Left ventricle myocardium inferior (tissue), 1 donor: ENCODE results near the gene HNF1A. TPM values are rescaled to one million over a fixed set of nuclear protein-coding genes. Genes with fewer than 3 reads are reported as not detected.
"Not testable (repeated sequence)": the region's sequence is repeated elsewhere in the genome, so short reads cannot be mapped to it uniquely, and the experiment has no call there.

Experiments
- DNase-seq: peaks from one replicate; pipeline ENCODE4 v3.0.0-alpha.2; 2020
- H3K27ac ChIP-seq: fragments of 200-600 bp; replicated peaks from 2 replicates; pipeline ENCODE4 v1.8.0; 2021
- H3K27me3 ChIP-seq: fragments of 200-600 bp; 2 replicates; pipeline ENCODE4 v1.8.0; 2021; ENCODE audit warnings: low read depth
- H3K36me3 ChIP-seq: fragments of 200-600 bp; 2 replicates; pipeline ENCODE4 v1.8.0; 2021
- H3K4me1 ChIP-seq: fragments of 200-600 bp; 2 replicates; pipeline ENCODE4 v1.8.0; 2021
- H3K4me3 ChIP-seq: fragments of 200-600 bp; 2 replicates; pipeline ENCODE4 v1.8.0; 2021; ENCODE audit warnings: mild to moderate bottlenecking, moderate library complexity
- H3K9me3 ChIP-seq: fragments of 200-600 bp; replicated peaks from 2 replicates; pipeline ENCODE4 v1.8.0; 2021
- CTCF ChIP-seq: fragments of 200-600 bp; IDR thresholded peaks from 2 replicates; pipeline ENCODE4 v1.8.0; 2021; ENCODE audit warnings: antibody characterized with exemption, mild to moderate bottlenecking, borderline replicate concordance
- intact Hi-C: fragments of 100-400 bp; cut with micrococcal nuclease; formaldehyde crosslinking; loops from one replicate; pipeline ENCODE4 v1.11.0; 2022
- total RNA-seq: library from RNA; stranded (reverse); fragmentation: NEBNext Ultra II Directional; extraction: Animal tissue kit (Norgen Biotek cat#: 25700); gene quantifications from one replicate; pipeline ENCODE4 v1.2.1, GENCODE V29; 2021
- donor health status: DM: no; HTN: yes; CAD: no; lungs with severe emphysema.

The HNF1A gene
- total RNA-seq, 1 donor from 2014 or later = not detected

- H3K27me3 ChIP-seq = peaks cover 22% of the 10 kb centered on the region
- no peak overlapping the region for H3K27ac ChIP-seq
- no peaks in the 10 kb centered on the region for H3K4me1 ChIP-seq
- TF ChIP-seq CTCF = no peak
- no peak for DNase-seq
- H3K36me3 ChIP-seq = no peaks in the 10 kb centered on the region
- no peak overlapping the region for H3K4me3 ChIP-seq
- intact Hi-C loops = no loop called here
- H3K9me3 ChIP-seq = no peaks in the 10 kb centered on the region
Measured at GRCh38 chr12:120941412-120941811, 36.9 kb upstream of the HNF1A start.

GRCh38 chr12:120941846-120942405 lies 36.4 kb upstream of the HNF1A start:
- no peak for TF ChIP-seq CTCF
- intact Hi-C loops = no loop called here
- peaks cover 17% of the 10 kb centered on the region for H3K27me3 ChIP-seq
- H3K27ac ChIP-seq = no peak overlapping the region
- no peaks in the 10 kb centered on the region for H3K4me1 ChIP-seq
- no peak overlapping the region for H3K4me3 ChIP-seq
- H3K36me3 ChIP-seq = no peaks in the 10 kb centered on the region
- H3K9me3 ChIP-seq = no peaks in the 10 kb centered on the region
- DNase-seq = no peak

DNA sequence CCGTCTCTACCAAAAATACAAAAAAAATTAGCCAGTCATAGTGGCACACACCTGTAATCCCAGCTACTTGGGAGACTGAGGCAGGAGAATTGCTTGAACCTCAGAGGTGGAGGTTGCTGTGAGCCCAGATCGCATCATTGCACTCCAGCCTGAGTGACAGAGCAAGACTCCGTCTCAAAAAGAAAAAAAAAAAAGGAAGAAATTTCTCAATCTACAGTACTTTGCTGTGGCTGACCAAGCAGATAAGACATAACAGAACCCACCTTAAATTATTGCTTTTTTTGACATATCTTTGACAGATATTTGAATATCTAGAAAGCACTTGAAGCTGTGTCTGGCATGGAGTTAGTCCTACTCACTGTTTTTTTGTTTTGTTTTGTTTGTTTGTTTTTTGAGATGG lies 34.9 kb upstream of the HNF1A start:
- no peak for DNase-seq
- Histone ChIP-seq H3K9me3 (no peaks in the 10 kb centered on the region), H3K36me3 (no peaks in the 10 kb centered on the region), H3K4me1 (no peaks in the 10 kb centered on the region), H3K27me3 (peaks cover 3% of the 10 kb centered on the region), H3K4me3 (no peak overlapping the region), H3K27ac (no peak overlapping the region)
- TF ChIP-seq CTCF = no peak
- intact Hi-C loops = no loop called here

DNA sequence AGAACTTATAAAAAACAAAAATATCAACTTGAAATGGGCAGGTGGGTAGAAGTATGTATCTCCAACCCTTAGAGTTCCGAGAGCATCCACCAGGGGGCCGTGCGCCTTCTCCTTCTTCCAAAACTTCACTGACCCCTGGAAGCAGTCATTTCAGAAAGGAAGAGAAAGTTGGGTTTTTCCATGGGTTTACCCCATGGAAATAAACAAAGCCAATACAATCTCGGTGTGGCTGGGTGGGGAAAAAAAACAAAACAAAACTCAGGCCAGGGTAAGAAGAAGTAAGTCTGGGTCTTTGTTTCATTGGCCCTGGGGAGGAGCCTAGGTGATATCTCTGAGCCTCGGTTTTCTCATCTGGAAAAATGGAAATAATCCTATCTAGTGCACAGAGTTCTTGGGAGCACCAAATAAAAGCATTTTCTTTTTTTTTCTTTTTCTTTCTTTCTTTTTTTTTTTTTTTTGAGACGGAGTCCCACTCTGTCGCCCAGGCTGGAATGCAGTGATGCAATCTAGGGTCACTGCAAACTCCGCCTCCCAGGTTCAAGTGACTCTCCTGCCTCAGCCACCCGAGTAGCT lies 33.6 kb upstream of the HNF1A start:
- DNase-seq = peak; percentile 25
- Histone ChIP-seq H3K9me3 (no peaks in the 10 kb centered on the region), H3K4me1 (no peaks in the 10 kb centered on the region), H3K27ac (no peak overlapping the region), H3K36me3 (no peaks in the 10 kb centered on the region), H3K27me3 (no peaks in the 10 kb centered on the region), H3K4me3 (no peak overlapping the region)
- intact Hi-C loops = no loop called here
- TF ChIP-seq CTCF = peak; percentile 74

DNA sequence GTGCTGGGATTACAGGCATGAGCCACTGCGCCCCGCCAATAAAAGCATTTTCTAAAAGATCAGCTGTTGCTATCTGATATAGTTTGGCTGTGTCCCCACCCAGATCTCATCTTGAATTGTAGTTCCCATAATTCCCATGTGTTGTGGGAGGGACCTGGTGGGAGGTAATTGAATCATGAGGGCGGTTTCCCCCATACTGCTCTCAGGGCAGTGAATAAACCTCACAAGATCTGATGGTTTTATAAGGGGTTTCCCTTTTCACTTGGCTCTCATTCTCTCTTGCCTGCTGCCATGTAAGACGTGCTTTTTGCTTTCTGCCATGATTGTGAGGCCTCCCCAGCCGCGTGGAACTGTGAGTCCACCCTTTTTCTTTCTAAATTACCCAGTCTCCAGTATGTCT lies 32.8 kb upstream of the HNF1A start:
- H3K27ac ChIP-seq, DNase-seq, H3K36me3 ChIP-seq, H3K9me3 ChIP-seq, H3K4me1 ChIP-seq, intact Hi-C loops, H3K4me3 ChIP-seq, H3K27me3 ChIP-seq: not testable (repeated sequence)

GRCh38 chr12:120950260-120950799 lies 28.0 kb upstream of the HNF1A start:
- H3K27ac ChIP-seq, intact Hi-C loops, DNase-seq, H3K4me3 ChIP-seq, H3K9me3 ChIP-seq, H3K4me1 ChIP-seq, H3K36me3 ChIP-seq, H3K27me3 ChIP-seq: not testable (repeated sequence)
